Measurements from ENCODE around the gene APEH.

The APEH gene

DNA sequence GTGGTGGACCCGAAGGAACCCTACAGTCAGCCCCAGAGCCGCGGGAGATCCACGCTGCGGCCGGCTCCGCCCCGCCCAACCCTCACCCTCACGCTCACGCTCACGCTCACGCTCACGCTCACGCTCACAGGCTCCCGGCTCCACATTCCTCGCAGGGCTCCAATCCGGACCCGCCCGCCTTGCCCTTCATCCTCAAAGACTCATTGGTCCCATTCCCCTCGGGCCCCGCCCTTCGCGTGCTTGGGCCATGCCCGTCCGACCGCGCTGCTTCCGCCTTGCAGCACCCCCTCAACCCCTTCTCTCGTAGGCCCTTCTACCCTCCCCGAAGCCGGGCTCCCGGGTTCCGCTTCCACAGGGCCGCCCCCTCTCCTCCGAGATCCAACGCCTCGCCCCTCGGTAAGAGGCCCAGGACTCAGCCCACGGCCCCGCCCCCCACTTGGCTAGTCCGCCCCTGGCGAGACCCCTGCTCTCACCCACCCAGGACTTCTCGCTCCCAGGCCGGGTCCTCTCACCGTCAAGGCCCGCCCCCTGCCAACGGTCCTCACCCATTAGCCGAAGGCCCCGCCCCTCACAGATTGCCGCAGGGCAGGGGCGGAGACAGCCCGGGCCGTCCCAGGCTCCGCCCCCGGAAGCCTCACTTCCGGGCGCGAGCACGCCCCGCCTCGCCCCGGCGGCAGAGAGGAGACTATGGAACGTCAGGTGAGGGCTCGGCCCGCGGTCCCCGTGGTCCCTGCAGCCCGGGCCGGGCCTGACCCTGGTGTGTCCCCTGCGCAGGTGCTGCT, at the start of gene APEH (continued):
- TF ChIP-seq, protein P1, sequence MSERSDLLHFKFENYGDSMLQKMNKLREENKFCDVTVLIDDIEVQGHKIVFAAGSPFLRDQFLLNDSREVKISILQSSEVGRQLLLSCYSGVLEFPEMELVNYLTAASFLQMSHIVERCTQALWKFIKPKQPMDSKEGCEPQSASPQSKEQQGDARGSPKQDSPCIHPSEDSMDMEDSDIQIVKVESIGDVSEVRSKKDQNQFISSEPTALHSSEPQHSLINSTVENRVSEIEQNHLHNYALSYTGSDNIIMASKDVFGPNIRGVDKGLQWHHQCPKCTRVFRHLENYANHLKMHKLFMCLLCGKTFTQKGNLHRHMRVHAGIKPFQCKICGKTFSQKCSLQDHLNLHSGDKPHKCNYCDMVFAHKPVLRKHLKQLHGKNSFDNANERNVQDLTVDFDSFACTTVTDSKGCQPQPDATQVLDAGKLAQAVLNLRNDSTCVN (tag by site-specific recombination; optimal IDR thresholded peaks at IDR 0.05), result peak; percentile 82
- TF ChIP-seq ZNF426 (tag by site-specific recombination; IDR thresholded peaks at IDR 0.05), result no peak
- TF ChIP-seq ZNF394 (tag by site-specific recombination; IDR thresholded peaks at IDR 0.05; ENCODE audit: borderline replicate concordance), result peak; percentile 52; the same call in 1 of the 2 replicates
- TF ChIP-seq ZNF600 (tag by site-specific recombination; IDR thresholded peaks at IDR 0.05), result peak; percentile 44; the same call in 1 of the 2 replicates
- peak; percentile 86 for TF ChIP-seq ZNF335 (tag by site-specific recombination; conservative IDR thresholded peaks at IDR 0.05)
- peak; percentile 76 for TF ChIP-seq GLIS1 (tag by site-specific recombination; IDR thresholded peaks at IDR 0.05)
- TF ChIP-seq ZNF692 (tag by site-specific recombination; IDR thresholded peaks at IDR 0.05), result peak; percentile 50
- TF ChIP-seq SP3 (tag by site-specific recombination; IDR thresholded peaks at IDR 0.05), result peak; percentile 96
- 0 out of 2 replicates have a peak, but pooled peaks have one; percentile 73 for TF ChIP-seq ZNF610 (tag by site-specific recombination; IDR thresholded peaks at IDR 0.05; ENCODE audit: borderline replicate concordance)
- TF ChIP-seq KLF1 (tag by site-specific recombination; IDR thresholded peaks at IDR 0.05), result peak; percentile 70
- TF ChIP-seq, protein P2, sequence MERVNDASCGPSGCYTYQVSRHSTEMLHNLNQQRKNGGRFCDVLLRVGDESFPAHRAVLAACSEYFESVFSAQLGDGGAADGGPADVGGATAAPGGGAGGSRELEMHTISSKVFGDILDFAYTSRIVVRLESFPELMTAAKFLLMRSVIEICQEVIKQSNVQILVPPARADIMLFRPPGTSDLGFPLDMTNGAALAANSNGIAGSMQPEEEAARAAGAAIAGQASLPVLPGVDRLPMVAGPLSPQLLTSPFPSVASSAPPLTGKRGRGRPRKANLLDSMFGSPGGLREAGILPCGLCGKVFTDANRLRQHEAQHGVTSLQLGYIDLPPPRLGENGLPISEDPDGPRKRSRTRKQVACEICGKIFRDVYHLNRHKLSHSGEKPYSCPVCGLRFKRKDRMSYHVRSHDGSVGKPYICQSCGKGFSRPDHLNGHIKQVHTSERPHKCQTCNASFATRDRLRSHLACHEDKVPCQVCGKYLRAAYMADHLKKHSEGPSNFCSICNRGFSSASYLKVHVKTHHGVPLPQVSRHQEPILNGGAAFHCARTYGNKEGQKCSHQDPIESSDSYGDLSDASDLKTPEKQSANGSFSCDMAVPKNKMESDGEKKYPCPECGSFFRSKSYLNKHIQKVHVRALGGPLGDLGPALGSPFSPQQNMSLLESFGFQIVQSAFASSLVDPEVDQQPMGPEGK (tag by site-specific recombination; IDR thresholded peaks at IDR 0.05), result peak; percentile 94
- TF ChIP-seq, protein P3, sequence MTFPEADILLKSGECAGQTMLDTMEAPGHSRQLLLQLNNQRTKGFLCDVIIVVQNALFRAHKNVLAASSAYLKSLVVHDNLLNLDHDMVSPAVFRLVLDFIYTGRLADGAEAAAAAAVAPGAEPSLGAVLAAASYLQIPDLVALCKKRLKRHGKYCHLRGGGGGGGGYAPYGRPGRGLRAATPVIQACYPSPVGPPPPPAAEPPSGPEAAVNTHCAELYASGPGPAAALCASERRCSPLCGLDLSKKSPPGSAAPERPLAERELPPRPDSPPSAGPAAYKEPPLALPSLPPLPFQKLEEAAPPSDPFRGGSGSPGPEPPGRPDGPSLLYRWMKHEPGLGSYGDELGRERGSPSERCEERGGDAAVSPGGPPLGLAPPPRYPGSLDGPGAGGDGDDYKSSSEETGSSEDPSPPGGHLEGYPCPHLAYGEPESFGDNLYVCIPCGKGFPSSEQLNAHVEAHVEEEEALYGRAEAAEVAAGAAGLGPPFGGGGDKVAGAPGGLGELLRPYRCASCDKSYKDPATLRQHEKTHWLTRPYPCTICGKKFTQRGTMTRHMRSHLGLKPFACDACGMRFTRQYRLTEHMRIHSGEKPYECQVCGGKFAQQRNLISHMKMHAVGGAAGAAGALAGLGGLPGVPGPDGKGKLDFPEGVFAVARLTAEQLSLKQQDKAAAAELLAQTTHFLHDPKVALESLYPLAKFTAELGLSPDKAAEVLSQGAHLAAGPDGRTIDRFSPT (tag by site-specific recombination; IDR thresholded peaks at IDR 0.05), result peak; percentile 92
- TF ChIP-seq, protein P4, sequence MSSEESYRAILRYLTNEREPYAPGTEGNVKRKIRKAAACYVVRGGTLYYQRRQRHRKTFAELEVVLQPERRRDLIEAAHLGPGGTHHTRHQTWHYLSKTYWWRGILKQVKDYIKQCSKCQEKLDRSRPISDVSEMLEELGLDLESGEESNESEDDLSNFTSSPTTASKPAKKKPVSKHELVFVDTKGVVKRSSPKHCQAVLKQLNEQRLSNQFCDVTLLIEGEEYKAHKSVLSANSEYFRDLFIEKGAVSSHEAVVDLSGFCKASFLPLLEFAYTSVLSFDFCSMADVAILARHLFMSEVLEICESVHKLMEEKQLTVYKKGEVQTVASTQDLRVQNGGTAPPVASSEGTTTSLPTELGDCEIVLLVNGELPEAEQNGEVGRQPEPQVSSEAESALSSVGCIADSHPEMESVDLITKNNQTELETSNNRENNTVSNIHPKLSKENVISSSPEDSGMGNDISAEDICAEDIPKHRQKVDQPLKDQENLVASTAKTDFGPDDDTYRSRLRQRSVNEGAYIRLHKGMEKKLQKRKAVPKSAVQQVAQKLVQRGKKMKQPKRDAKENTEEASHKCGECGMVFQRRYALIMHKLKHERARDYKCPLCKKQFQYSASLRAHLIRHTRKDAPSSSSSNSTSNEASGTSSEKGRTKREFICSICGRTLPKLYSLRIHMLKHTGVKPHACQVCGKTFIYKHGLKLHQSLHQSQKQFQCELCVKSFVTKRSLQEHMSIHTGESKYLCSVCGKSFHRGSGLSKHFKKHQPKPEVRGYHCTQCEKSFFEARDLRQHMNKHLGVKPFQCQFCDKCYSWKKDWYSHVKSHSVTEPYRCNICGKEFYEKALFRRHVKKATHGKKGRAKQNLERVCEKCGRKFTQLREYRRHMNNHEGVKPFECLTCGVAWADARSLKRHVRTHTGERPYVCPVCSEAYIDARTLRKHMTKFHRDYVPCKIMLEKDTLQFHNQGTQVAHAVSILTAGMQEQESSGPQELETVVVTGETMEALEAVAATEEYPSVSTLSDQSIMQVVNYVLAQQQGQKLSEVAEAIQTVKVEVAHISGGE (tag by site-specific recombination; conservative IDR thresholded peaks at IDR 0.05; ENCODE audit: low read depth), result peak; percentile 98
- peak; percentile 85; the same call in 1 of the 2 replicates for TF ChIP-seq ZEB2 (tag by site-specific recombination; IDR thresholded peaks at IDR 0.05)
- TF ChIP-seq KLF9 (tag by site-specific recombination; IDR thresholded peaks at IDR 0.05; ENCODE audit: low read depth), result peak; percentile 92
- peak; percentile 87 for TF ChIP-seq KLF16 (tag by site-specific recombination; IDR thresholded peaks at IDR 0.05)
- TF ChIP-seq GLIS2 (tag by site-specific recombination; IDR thresholded peaks at IDR 0.05), result peak; percentile 98
- TF ChIP-seq ZNF501 (tag by site-specific recombination; IDR thresholded peaks at IDR 0.05), result peak; percentile 78
- TF ChIP-seq RBAK (tag by site-specific recombination; IDR thresholded peaks at IDR 0.05), result no peak
- 0 out of 2 replicates have a peak, but pooled peaks have one; percentile 36 for TF ChIP-seq ZNF324 (tag by site-specific recombination; IDR thresholded peaks at IDR 0.05)
- TF ChIP-seq ZBTB8A (tag by site-specific recombination; IDR thresholded peaks at IDR 0.05), result peak; percentile 60
- TF ChIP-seq ZNF561 (tag by site-specific recombination; IDR thresholded peaks at IDR 0.05; ENCODE audit: borderline replicate concordance), result peak; percentile 37; the same call in 1 of the 2 replicates
- TF ChIP-seq KLF17 (tag by site-specific recombination; IDR thresholded peaks at IDR 0.05), result no peak
- peak; percentile 83; the same call in 1 of the 2 replicates for TF ChIP-seq KLF8 (tag by site-specific recombination; IDR thresholded peaks at IDR 0.05)
- TF ChIP-seq ZNF449 (tag by site-specific recombination; IDR thresholded peaks at IDR 0.05), result no peak; the same call in 1 of the 2 replicates
- TF ChIP-seq EGR2 (tag by site-specific recombination; IDR thresholded peaks at IDR 0.05; ENCODE audit: low read depth), result peak; percentile 74
